Activated T-cell treated with anti-CD3 and anti-CD28 coated beads, Interleukin-2, amount 50 U/mL, for 4 hours (primary cell): Measurements from ENCODE around the gene SHLD2. TPM values are rescaled to one million over a fixed set of nuclear protein-coding genes. Genes with fewer than 3 reads are reported as not detected.
"Not testable (repeated sequence)": the region's sequence is repeated elsewhere in the genome, so short reads cannot be mapped to it uniquely, and the experiment has no call there.

Experiments used
- ATAC-seq, 2 donors: fragments of 200-7000 bp; cut with Tn5 transposase; one replicate each; pipeline ENCODE4 v1.10.0; 2021
- DNase-seq: peaks from one replicate; pipeline ENCODE4 v3.0.0-alpha.2; 2020
- H3K27me3 Mint-ChIP-seq: one replicate; pipeline ENCODE4 v1.8.0; 2021; ENCODE audit warnings: low read depth, mixed read lengths
- H3K36me3 Mint-ChIP-seq: one replicate; pipeline ENCODE4 v1.8.0; 2022; ENCODE audit warnings: mixed read lengths; ENCODE audit not compliant: insufficient read depth
- H3K4me1 Mint-ChIP-seq: one replicate; pipeline ENCODE4 v1.8.0; 2021; ENCODE audit warnings: low read depth, mixed read lengths
- H3K4me3 Mint-ChIP-seq: one replicate; pipeline ENCODE4 v1.8.0; 2021; ENCODE audit warnings: mild to moderate bottlenecking, moderate library complexity, mixed read lengths
- H3K9me3 Mint-ChIP-seq: one replicate; pipeline ENCODE4 v1.8.0; 2021; ENCODE audit warnings: mixed read lengths
- total RNA-seq, 3 donors: library from RNA; stranded (reverse); gene quantifications; one replicate each; pipeline ENCODE4 v1.2.1, GENCODE V29; 2021

The SHLD2 gene
- total RNA-seq, 3 donors from 2014 or later = 30.5 to 33.6 (median 31.6) TPM

GRCh38 chr10:87143109-87143418 lies 48.1 kb downstream of the SHLD2 start:
- ATAC-seq, H3K36me3 Mint-ChIP-seq, H3K4me1 Mint-ChIP-seq, DNase-seq, H3K9me3 Mint-ChIP-seq, H3K27me3 Mint-ChIP-seq, H3K4me3 Mint-ChIP-seq: not testable (repeated sequence)

- not testable (repeated sequence) for DNase-seq, H3K4me3 Mint-ChIP-seq, H3K9me3 Mint-ChIP-seq, H3K27me3 Mint-ChIP-seq, H3K36me3 Mint-ChIP-seq, ATAC-seq, H3K4me1 Mint-ChIP-seq
Observed at GRCh38 chr10:87145598-87145997, 50.6 kb downstream of the SHLD2 start.

GRCh38 chr10:87149020-87149609 lies 54.1 kb downstream of the SHLD2 start:
- not testable (repeated sequence) for H3K27me3 Mint-ChIP-seq, H3K4me1 Mint-ChIP-seq, ATAC-seq, H3K36me3 Mint-ChIP-seq, H3K4me3 Mint-ChIP-seq, DNase-seq, H3K9me3 Mint-ChIP-seq

- H3K27me3 Mint-ChIP-seq, H3K4me1 Mint-ChIP-seq, ATAC-seq, DNase-seq, H3K36me3 Mint-ChIP-seq, H3K4me3 Mint-ChIP-seq, H3K9me3 Mint-ChIP-seq: not testable (repeated sequence)
Observed at GRCh38 chr10:87151516-87151915, 56.5 kb downstream of the SHLD2 start.

- H3K4me1 Mint-ChIP-seq, ATAC-seq, H3K9me3 Mint-ChIP-seq, DNase-seq, H3K27me3 Mint-ChIP-seq, H3K4me3 Mint-ChIP-seq: not testable (repeated sequence)
- H3K36me3 Mint-ChIP-seq = peaks cover 12% of the 10 kb centered on the region
Observed at GRCh38 chr10:87156841-87157240, 61.8 kb downstream of the SHLD2 start.

GRCh38 chr10:87157821-87158220 lies 62.8 kb downstream of the SHLD2 start:
- not testable (repeated sequence) for H3K4me1 Mint-ChIP-seq, H3K4me3 Mint-ChIP-seq, H3K9me3 Mint-ChIP-seq, H3K27me3 Mint-ChIP-seq, DNase-seq, ATAC-seq
- peaks cover 10% of the 10 kb centered on the region for H3K36me3 Mint-ChIP-seq

GRCh38 chr10:87162703-87163293 lies 67.8 kb downstream of the SHLD2 start:
- H3K36me3 Mint-ChIP-seq = peaks cover 11% of the 10 kb centered on the region
- not testable (repeated sequence) for H3K4me3 Mint-ChIP-seq, H3K4me1 Mint-ChIP-seq, DNase-seq, H3K9me3 Mint-ChIP-seq, H3K27me3 Mint-ChIP-seq, ATAC-seq

- H3K4me1 Mint-ChIP-seq, H3K27me3 Mint-ChIP-seq, H3K36me3 Mint-ChIP-seq, ATAC-seq, DNase-seq, H3K9me3 Mint-ChIP-seq, H3K4me3 Mint-ChIP-seq: not testable (repeated sequence)
Observed at GRCh38 chr10:87163414-87163813, 68.4 kb downstream of the SHLD2 start.

GRCh38 chr10:87169857-87170256 lies 74.9 kb downstream of the SHLD2 start:
- not testable (repeated sequence) for H3K9me3 Mint-ChIP-seq, H3K27me3 Mint-ChIP-seq, DNase-seq, ATAC-seq, H3K36me3 Mint-ChIP-seq, H3K4me3 Mint-ChIP-seq, H3K4me1 Mint-ChIP-seq

GRCh38 chr10:87170705-87171104 lies 75.7 kb downstream of the SHLD2 start:
- H3K9me3 Mint-ChIP-seq, H3K4me1 Mint-ChIP-seq, H3K27me3 Mint-ChIP-seq, H3K36me3 Mint-ChIP-seq, DNase-seq, ATAC-seq, H3K4me3 Mint-ChIP-seq: not testable (repeated sequence)

- not testable (repeated sequence) for H3K36me3 Mint-ChIP-seq, H3K4me1 Mint-ChIP-seq, H3K27me3 Mint-ChIP-seq, H3K9me3 Mint-ChIP-seq, ATAC-seq, DNase-seq, H3K4me3 Mint-ChIP-seq
Observed at GRCh38 chr10:87171670-87172069, 76.7 kb downstream of the SHLD2 start.

- ATAC-seq, DNase-seq, H3K36me3 Mint-ChIP-seq, H3K4me3 Mint-ChIP-seq, H3K27me3 Mint-ChIP-seq, H3K9me3 Mint-ChIP-seq, H3K4me1 Mint-ChIP-seq: not testable (repeated sequence)
Observed at GRCh38 chr10:87172178-87172577, 77.2 kb downstream of the SHLD2 start.

GRCh38 chr10:87177587-87177986 lies 82.6 kb downstream of the SHLD2 start:
- H3K4me1 Mint-ChIP-seq, H3K4me3 Mint-ChIP-seq, ATAC-seq, H3K9me3 Mint-ChIP-seq, DNase-seq, H3K27me3 Mint-ChIP-seq: not testable (repeated sequence)
- peaks cover 16% of the 10 kb centered on the region for H3K36me3 Mint-ChIP-seq

GRCh38 chr10:87184421-87184820 lies 89.4 kb downstream of the SHLD2 start:
- not testable (repeated sequence) for DNase-seq, H3K9me3 Mint-ChIP-seq, H3K27me3 Mint-ChIP-seq, ATAC-seq, H3K4me1 Mint-ChIP-seq, H3K4me3 Mint-ChIP-seq
- H3K36me3 Mint-ChIP-seq = peaks cover 51% of the 10 kb centered on the region

- not testable (repeated sequence) for ATAC-seq, H3K4me3 Mint-ChIP-seq, DNase-seq, H3K4me1 Mint-ChIP-seq, H3K27me3 Mint-ChIP-seq, H3K9me3 Mint-ChIP-seq
- H3K36me3 Mint-ChIP-seq = peaks cover 46% of the 10 kb centered on the region
Observed at GRCh38 chr10:87186016-87186415, 91.0 kb downstream of the SHLD2 start.
